Cortex of kidney (tissue), 1 donor: Measurements from ENCODE around the gene LIN7A.
"Not testable (repeated sequence)": the region's sequence is repeated elsewhere in the genome, so short reads cannot be mapped to it uniquely, and the experiment has no call there.

Source experiments
- DNase-seq: peaks from one replicate; lab custom pipeline; 2025; lab: John Stamatoyannopoulos, UW

LIN7A gene

DNA sequence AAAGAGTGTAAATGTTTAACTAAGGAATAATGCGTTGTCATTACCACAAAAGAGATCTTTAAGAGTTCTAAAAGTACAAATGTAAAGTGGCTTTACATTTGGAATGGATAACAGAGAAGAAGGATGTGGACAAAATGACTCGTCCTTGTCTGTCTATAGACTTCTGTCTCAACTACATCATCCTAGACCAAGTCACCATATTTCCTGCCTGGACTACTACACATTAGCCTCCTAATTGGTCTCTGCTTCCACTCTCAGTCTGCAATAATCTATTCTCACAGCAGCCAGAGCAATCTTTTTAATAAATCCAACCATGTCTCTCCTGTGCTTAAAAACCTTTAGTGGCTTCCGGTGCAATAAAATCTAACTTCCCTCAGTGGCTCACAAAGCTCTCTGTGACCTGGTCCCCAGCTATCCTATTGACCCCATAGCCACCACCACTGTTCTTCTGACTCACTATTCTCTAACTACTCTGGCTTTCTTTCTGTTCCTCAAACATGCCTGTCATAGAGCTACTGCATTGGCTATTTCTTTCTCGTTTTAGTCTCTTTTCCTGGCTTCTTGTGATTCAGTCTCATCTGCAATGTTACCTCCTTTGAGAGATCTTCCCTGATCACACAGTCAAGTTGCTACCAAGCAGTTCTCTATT is 130.0 kb downstream of the LIN7A start:
- DNase-seq, result no peak

- no peak for DNase-seq
Observed at GRCh38 chr12:80805106-80805505, 132.6 kb downstream of the LIN7A start.

DNA sequence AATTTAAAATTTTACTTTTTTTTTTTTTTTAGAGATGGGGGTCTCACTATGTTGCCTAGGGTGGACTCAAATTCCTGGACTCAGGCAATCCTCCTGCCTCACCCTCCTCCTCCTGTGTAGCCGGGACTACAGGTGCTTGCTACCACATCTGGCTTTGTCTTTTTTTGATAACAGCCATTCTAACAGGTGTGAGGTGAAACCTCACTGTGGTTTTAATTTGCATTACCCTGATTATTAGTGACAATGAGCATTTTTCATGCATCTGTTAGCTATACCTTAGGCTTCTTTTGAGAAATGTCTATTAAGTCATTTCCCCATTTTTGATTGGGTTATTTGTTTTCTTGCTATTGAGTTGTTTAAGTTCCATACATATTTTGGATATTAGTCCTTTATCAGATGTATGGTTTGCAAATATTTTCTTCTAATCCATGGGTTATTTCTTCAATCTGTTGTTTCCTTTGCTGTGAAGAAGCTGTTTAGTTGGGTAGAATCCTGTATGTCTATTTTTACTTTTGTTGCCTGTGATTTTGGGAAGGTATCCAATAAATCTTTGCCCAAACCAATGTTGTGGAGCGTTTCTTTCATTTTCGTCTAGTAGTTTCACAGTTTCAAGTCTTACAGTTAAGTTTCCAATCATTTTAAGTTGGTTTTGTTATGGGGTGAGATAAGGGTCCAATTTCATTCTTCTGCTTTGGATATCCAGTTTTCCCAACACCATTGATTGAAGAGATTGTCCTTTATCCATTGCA is 134.9 kb downstream of the LIN7A start:
- DNase-seq, result no peak

DNA sequence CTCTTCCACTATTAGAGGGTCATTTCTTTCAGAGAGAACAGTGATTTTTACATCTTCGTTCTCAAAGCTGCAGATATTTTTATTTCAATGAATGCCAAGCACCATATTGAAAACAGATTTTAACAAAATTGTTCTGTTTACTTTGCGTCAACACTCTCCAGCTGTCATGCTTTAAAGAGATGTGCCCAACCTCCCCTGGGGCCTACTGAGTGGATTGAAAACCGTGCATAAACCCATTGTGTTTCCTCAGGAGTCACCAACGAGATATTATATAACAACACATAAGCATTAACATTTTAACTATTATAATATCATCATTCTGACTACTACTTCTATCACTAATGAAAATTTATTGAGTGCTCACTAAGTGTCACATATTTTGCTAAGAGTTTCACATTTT is 139.5 kb downstream of the LIN7A start:
- DNase-seq, result no peak

DNA sequence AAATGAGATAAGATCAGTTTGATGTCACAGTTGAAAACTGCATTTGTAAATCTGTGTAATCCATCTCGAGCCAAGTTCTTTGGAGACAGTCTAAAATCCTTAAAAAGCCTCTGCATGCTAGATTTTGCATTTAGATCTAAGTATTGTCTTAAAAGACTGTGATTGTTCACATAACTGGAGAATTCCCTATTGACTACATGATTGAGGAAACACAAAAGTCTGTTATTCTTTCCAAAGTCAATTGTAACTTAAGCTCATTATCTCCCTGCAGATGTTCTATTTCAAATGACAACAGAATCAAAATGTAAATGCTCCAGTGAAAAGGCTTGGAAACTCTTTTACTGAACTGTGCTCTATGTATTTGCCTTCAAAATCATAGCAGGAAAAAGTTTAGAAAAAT is 143.2 kb downstream of the LIN7A start:
- DNase-seq, result no peak

GRCh38 chr12:80792861-80793260 is 144.9 kb downstream of the LIN7A start:
- DNase-seq, result no peak

- no peak for DNase-seq
Observed at GRCh38 chr12:80791863-80792262, 145.9 kb downstream of the LIN7A start.

- DNase-seq, result not testable (repeated sequence)
Observed at GRCh38 chr12:80788407-80788806, 149.3 kb downstream of the LIN7A start.

DNA sequence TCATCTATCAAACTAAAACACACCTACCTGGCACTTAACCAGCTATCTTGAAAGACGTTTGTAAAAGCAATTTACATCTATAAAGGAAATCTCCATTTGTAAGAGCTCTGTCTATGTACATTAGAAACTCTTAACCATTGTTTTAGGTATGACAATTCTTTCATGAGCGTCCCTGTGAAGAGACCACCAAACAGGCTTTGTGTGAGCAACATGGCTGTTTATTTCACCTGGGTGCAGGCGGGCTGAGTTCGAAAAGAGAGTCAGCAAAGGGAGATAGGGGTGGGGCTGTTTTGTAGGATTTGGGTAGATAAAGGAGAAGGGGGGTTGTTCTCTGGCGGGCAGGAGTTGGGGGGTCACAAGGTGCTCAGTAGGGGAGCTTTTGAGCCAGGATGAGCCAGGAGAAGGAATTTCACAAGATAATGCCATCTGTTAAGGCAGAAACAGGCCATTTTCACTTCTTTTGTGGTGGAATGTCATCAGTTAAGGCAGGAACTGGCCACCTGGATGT is 154.7 kb downstream of the LIN7A start:
- DNase-seq, result not testable (repeated sequence)

DNA sequence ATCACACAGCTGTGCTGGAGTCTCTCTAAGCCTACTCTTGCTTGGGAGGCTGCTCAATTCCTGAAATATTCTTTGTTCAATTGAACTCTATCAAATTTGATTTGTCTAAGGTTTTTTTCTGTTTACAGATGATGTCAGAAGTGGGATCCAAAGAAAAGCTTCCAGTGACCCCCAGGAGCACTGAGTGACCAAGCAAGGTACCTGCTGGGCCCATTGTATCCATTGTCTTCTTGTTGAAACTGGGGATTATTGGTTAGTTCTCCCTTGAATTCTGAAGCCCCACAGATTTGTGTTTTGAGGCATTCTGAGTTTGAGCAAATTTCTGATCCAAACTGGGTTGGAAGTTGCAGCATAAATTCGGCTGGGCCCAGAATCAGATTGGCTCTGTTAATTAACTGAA is 156.4 kb downstream of the LIN7A start:
- no peak for DNase-seq

DNA sequence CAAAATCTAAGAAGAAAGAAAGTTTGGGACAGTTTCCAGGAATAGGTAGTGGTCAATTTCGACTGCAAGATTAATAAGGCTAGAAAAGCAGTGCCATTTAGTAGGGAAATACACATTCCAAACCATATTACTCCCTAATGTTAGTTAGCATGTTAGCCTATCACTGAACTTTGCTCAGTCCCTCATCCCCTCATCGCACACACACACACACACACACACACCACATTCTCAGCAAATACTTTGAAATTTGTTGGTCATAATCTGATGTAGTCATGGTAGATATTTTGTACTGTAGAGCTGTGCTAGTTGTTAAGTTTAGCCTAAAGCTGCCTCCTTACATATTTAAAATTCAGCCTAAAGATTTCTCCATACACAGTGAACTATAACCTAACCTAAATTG is 157.0 kb downstream of the LIN7A start:
- no peak for DNase-seq

DNA sequence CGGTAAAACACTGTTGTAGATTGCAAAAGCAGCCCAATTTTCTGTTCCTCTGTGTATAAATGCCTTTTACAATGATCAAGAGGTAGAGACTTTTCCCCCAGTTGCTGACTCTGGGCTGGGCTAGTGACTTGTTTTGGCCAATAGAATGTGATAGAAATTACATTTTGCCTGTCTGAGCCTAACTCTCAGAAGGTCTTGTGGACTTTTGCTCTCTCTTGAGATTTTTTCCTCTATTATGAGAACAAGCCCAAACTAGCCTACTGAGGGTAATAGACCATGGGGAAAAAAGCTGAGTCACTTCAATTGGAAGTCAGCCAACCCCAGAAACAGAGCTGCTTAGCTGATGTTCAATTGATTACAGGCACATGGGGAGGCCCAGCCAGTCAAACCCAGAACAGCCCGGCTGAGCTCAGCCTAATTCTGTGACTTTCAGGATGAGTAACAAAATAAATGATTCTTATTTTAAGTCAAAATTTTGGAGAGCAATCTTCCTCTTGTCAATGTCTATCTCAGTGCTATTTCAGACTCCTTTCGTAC is 159.7 kb downstream of the LIN7A start:
- DNase-seq, result no peak

DNA sequence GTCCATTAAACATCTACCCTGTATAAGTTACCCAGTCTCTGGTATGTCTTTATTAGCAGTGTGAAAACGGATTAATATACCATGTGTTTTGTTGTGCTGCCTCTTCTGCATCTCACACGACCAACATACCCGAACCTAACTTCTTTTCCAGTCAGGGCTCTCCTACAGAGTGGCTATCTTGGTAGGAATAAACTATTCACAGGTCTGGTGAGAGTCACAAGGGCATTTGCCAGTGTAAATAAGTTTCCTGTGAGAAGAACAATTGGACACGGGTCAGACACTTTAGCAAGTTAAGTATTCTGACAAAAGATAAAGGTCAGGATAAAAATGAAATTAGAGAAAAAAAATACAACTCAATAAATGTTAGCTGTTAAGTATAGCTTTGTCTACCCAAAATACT is 160.1 kb downstream of the LIN7A start:
- DNase-seq, result no peak

DNA sequence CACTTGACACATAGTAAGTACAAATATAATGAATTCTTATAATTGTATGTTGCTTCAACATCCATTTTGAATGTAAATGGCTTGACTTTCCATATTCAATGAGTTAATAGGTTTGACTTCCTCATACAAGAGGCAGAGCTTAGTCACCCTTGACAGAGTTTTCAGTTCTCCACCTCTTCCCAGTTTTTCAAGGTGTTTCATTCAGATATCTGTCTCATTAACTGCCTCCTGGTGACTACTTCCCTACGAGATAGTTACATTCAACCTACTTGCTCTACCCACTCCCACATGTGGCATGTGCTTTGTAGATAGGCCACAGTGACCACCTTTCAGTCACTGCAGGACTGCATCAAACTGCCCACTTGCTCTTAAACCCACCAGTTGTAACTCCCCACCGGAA is 161.0 kb downstream of the LIN7A start:
- no peak for DNase-seq

- DNase-seq, result no peak
Observed at GRCh38 chr12:80770958-80771357, 166.8 kb downstream of the LIN7A start.

GRCh38 chr12:80769553-80770140 is 168.1 kb downstream of the LIN7A start:
- no peak for DNase-seq

DNA sequence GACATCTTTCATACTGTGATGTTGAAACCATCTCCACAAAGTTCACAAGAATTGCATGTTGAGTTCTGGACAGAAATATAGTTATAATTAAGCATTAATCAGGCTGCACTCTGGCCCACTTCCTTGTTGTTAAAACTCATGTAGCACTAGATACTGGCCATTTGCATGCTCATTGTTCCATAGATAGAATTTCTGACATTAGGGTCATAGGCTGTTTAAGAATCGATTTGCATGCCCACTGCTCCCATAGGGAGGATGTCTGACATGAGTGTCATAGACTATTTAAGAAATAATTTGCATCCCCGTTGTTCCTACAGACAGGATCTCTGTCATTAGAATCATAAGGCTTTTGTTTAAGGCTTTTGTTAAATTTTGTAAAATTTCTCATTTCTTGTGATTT is 170.8 kb downstream of the LIN7A start:
- DNase-seq, result no peak

DNA sequence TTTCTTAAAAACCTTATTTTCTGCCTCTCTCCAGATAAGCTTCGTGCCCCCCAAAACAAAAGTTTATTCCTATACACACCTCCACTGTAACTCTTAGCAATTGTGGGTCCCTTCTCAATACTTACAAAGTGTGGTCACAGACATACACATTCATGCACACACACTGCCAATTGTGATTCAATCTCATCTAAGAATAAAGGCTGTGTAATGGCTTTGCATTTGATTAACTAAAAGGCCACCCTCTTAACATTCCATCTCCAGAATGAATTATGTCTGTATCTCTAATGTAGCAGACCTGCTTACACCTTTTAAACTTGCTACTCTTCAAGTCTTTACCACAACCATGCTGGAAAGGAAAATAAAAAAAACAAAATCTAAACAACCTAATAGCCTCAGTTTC is 171.5 kb downstream of the LIN7A start:
- no peak for DNase-seq

DNA sequence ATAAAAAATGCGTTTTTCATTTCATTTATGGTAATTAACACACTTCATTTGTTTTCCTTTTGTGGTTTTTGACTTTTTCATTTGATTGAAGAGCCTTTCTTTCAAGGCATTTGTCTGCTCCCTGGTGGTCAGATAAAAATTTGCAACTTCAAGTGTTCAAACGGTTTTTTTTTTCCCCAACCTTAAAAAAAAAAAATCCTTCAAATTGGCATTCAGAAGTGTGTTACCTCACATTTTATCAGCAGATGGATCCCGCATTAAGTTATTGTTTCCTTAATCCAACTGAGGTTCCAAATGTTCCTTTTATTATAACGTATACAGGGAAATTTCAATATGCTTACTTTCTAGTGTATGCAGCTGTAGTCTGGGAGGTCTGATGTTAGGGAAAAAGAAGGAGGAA is 173.9 kb downstream of the LIN7A start:
- no peak for DNase-seq

DNA sequence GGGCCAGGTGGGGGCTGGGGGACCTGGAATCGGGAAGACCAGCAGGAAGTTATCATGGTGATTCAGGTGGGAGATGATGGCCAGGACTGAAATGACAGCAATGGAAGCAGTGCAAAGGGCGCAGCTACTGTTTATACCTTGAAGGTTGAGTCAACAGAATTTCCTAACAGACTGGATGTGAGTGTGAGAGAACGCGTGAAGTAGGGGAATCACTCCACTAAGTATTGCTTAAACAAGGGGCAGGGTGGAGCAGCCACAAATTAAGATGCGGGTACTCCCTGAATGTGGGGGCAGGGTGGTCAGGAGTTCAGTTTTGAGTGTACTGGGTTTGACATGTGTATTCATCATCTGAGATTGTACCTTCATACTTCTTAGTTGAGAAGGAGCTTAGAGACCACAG is 175.9 kb downstream of the LIN7A start:
- DNase-seq, result no peak

- DNase-seq, result no peak
Observed at GRCh38 chr12:80756875-80757274, 180.9 kb downstream of the LIN7A start.

GRCh38 chr12:80754274-80754673 is 183.5 kb downstream of the LIN7A start:
- no peak for DNase-seq

DNA sequence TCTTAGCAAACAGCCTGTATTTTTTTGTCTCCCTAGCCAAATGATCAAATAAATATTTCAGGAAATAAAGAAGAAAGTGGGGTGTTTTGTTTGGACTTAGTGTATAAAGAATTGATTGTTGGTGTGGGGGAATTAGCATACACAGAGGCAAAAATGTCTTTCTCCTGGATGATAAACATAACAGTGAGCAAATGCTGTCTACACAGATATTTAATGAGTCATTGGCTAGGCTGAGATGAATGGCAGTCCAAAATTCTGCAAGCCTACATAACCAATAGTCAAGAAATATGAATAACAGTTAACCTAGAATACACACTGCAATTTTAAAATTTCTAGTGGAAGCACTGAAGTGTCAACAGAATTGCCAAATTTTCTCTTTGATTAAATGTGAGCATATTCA is 185.3 kb downstream of the LIN7A start:
- DNase-seq, result no peak
